Left ventricle myocardium superior (tissue), 1 donor: ENCODE measurements around the gene GLRX5. TPM values are rescaled to one million over a fixed set of nuclear protein-coding genes. Genes with fewer than 3 reads are reported as not detected.

ENCODE experiments used
- ATAC-seq: fragments of 200-7000 bp; cut with Tn5 transposase; one replicate; pipeline ENCODE4 v1.9.1; 2020; ENCODE audit warnings: mild to moderate bottlenecking, moderate library complexity
- DNase-seq: peaks from one replicate; pipeline ENCODE4 v3.0.0-alpha.2; 2020
- intact Hi-C: fragments of 100-400 bp; cut with micrococcal nuclease; formaldehyde crosslinking; loops from one replicate; pipeline ENCODE4 v1.11.0; 2022
- total RNA-seq: library from RNA; stranded (reverse); fragmentation: NEBNext Ultra II Directional; extraction: Animal tissue kit (Norgen Biotek cat#: 25700); gene quantifications from one replicate; pipeline ENCODE4 v1.2.1, GENCODE V29; 2021
- donor health status: DM: no; HTN: yes; CAD: no; lungs with severe emphysema.

Gene GLRX5
- total RNA-seq, 1 donor from 2014 or later = 94.0 TPM

DNA sequence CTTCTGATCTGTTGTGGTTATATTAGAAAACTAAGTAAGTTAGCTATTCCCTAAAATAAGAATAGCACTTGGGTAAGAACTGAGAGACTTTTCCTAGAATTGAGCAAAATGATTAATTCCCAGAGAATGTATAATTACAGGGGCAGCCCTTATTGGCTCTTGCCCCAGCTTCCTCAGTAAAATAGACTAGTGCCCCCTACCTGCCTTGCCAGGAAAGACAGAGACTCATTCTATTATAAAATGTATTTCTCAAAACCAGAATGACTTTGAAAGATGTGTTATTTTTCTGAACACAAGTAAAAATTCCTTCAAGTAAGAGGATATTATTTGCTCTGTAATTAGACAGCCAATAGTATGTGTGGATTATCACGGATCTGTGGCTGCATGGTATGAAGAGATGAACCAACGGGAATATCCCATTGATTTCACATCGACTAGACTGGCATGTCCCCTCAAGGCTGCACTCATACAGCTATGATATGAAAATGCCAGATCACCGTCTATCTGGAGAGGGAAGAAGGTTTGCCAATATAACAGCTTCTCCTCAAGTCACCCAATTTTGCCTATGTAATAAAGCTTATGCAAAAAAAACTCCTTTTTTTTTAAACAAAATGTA is 7.4 kb upstream of the GLRX5 start:
- no peak for DNase-seq
- ATAC-seq = peak; percentile 63
- intact Hi-C loops = loop anchor here (5.0 kb wide), 1 partner anchor 85 kb away; no protein-coding TSS in a partner anchor

DNA sequence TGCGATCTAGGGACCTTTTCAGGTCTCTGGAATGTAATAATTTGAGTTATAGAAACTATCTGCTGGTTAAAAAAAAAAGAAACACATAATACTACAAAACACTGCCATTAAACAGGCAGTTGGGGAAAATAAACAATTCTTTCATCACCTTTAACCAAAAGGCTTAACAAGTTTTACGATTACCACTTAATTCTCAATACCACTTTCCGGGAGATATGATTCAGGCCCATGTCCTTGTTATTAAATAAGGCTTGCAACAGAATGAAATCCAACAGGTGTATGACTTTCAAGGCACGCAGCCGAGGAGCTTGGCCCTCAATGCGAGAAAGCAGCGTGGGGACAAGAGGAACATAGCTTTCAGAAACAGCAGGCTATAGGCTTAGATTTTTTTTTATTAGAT is 5.6 kb upstream of the GLRX5 start:
- intact Hi-C loops = loop anchor here (5.0 kb wide), 1 partner anchor 87 kb away; no protein-coding TSS in a partner anchor
- no peak for ATAC-seq
- no peak for DNase-seq

DNA sequence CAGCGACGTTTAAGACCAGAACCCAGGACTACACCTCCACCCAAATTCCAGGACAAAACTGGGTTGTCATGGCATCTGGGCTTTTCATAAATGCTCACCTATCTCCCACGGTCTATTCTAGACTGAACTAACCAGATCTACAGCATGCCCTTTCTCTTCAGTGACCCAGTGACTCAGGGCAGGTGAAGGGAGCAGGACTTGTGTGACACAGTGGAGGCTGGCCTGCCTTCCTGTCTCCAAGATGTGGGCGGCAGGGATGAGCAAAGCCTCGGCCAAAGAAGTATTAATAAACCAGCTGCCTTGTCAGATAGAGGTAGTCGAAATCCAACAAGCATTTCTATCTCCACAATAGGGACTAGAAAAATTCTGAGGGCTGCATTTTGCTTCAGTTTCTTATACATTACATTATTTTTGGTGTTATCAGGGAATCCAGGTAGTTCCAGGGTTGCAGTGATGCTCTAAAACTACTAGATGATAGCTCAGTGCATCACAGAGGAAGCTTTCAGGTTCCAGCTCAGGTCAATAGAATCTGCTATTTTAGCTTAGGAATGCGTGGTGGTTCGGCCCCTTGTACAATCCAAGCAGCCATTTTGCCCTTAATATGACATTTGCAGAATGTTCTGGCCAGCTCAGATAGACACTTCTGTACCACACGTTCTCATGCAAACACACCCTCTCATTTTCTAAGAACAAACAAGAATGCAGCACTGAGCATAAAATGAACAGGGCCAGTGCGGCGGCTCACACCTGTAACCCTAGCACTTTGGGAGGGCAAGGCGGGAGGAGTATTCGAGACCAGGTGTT is 4.2 kb upstream of the GLRX5 start:
- ATAC-seq (no peak), DNase-seq (no peak)
- intact Hi-C loops = no loop called here

DNA sequence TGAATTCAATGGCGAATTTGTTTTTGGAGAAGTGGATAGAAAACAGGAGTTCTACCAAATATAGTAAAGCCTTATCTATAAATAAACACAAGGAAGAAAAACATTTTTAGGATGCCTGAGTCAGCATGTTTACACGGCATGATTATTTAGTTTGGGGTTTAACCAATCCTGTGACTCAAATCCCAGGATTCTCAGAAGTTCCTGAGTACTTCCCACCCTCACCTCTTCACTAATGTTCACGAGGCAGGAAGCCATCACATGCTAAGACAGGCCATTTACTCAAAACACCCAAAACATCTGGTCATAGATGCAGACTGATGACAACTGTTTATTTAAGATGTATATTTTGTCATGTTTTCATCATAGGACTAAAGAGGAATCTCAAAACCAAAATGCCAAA is 3.4 kb upstream of the GLRX5 start:
- intact Hi-C loops = no loop called here
- ATAC-seq (no peak), DNase-seq (no peak)

DNA sequence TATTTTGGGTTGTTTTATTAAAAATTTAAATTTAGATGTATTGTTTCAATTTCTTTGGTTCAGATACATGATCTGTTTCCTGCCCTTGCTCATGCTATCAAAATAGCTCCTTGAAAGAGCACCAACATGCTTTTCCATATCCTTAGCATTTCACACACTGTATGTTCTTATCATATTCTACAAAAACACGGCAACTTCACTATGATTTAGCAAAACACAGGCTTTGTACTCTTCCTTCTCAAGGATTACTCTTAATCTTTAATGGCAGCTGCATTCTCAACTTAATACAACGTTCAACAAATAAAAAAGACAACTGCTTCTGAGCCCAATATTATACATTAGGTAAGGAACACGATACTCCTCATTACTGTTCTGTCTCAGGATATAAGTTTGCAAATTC is 2.9 kb upstream of the GLRX5 start:
- ATAC-seq (no peak), DNase-seq (no peak)
- intact Hi-C loops = no loop called here

DNA sequence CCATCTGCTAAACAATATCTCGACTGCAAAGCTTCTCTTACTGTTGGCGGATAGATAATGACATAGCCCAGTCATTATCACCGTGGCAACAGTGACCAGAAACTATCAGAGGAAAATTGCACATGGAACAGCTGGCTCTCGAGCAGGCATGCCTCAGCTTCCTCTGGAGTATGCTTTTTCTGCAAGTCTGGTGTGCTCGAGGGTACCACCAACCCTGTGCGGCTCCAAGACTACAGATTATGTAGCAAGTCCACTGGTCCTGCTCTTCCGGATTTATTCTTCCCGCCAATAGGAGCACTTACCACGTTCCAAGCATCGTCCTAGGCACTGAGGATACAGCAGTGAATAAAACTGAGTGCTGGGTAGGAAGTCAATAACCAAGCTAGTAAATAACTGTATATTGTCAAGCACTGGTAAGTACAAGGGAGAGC is 1.4 kb upstream of the GLRX5 start:
- DNase-seq = no peak
- intact Hi-C loops = no loop called here
- no peak for ATAC-seq

DNA sequence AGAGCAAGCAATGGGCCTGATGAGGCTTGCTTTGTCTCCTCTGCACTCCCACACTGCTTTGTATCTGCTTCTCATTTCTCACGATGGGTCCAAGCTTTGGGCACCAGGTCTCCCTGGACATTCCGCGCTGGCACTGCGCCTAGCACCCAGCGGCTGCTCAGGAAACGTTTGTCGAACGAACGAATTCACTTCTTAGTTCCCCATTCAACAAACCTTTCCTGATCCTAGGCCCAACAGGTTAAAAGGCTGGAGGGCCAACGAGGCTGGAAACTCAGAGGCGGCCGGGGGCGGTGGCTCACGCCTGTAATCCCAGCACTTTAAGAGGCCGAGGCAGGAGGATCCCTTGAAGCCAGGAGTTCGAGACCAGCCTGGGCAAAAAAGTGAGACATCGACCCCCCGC is 1.0 kb upstream of the GLRX5 start:
- intact Hi-C loops = no loop called here
- DNase-seq (no peak), ATAC-seq (no peak)

DNA sequence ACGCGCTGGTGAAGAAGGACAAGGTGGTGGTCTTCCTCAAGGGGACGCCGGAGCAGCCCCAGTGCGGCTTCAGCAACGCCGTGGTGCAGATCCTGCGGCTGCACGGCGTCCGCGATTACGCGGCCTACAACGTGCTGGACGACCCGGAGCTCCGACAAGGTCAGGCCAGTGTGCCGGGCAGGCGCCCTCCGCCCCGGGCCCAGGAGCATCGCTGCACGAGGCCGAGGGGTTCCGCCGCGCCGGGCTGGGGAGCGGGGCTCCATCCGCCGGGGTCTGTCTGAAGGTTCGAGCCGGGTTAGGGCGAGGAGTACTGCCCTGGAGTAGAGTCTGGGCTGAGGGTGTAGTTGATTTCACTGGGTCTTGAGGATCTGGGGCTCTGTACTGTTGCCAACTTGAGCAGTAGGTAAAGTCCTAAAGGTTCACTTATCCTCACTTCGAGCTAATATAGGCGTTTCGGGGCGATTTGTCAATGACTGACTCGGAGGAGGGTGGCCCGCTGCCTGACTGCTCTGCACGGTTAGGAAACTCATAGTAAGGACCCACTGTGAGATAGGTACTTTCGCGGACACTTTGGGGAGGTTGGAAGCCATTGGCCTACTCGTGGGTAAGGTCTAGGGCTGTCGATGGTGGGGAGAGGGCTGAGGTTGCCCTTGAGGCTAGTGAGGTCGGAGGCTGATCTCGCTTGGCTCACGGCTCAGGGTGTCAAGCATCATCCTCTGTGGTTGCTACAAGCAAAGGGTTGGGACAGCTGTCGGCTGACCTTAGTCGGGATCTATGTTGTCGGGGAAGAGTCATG is 574 bp downstream of the GLRX5 start:
- DNase-seq (peak; percentile 62), ATAC-seq (no peak)
- intact Hi-C loops = no loop called here

DNA sequence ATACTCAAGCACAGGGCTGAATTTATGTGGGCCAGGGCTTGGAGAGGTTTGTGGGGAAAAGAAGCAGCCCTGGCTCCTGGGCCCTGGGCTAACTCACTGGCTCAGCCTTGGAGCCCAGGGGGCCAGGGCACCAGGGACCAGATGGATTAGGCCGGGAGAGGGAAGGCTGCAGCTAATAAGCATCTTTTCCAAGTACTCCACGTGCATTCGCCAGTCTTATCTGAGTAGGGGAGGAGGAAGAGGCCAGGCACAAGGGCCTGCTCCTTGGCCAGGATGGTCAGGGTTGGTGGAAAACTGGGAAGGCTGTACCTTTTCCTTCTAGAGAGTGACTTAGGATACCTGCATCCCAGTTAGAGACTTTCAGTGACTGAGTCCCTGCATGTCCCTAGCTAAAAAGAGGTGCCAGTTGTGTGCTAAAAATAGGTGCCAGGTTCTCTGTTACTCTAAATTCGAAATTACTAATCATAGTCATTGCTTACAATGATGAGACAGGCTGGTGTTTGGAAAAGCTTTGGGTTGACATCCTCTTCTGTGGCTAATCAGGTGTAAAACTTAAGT is 1.3 kb downstream of the GLRX5 start:
- DNase-seq (no peak), ATAC-seq (no peak)
- intact Hi-C loops = no loop called here

DNA sequence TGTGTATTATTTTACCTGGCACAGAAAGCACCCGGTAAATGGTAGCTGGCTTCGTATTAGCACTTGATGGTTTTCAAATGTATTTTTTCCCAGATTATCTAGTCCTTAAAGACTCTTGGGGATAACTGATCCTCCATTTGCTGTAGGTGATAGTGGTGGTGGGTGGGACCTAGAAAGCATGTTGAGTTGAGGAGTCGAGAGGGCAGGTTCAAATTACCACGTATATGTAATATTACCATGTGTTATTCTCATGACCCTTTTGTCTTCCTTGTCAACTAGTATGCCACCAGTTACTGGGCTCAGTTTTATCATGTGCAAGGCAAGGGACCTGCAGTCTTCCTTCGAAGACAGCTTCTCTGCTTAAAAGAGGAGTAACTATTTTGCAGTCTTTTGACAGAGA is 1.8 kb downstream of the GLRX5 start:
- intact Hi-C loops = no loop called here
- no peak for ATAC-seq

DNA sequence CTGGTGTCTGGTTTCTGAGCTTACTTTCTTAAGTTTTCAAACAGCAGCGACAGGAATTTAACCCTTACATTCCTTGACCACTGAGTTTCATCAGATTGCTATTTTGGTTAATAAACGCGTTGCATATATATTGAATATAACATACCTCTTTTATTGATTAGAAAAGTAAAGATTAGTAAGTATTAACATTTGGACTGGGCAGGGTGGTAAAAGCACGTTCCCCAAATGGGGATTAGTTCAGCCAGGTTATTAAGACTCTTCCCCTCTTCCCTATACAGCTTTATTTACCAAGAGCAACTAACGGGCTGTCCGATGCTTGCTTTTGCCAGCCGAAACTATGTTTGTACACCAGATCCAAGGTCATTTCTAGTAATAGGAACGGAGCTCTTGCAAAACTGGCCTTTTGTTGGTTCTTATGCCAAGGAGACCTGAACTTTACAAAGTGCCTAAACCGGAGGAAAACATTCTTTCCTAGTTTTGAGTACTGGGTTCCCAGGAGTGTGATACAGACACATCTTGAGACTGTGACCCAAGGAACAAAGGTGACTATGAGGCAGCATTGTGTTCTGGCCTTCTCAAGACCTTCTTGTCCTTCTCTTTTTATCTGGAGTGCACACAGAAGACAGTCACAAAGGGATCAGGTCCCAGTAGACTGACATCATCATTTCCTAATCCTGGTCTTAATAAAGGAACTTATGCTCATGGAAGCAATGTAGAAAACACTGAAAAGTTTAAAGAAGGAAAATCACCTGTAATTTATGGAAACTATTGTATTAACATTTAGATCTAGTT is 2.6 kb downstream of the GLRX5 start:
- ATAC-seq (no peak), DNase-seq (no peak)
- intact Hi-C loops = no loop called here

More for the DNA sequence above, 1.8 kb downstream of the GLRX5 start:
- no peak for DNase-seq

DNA sequence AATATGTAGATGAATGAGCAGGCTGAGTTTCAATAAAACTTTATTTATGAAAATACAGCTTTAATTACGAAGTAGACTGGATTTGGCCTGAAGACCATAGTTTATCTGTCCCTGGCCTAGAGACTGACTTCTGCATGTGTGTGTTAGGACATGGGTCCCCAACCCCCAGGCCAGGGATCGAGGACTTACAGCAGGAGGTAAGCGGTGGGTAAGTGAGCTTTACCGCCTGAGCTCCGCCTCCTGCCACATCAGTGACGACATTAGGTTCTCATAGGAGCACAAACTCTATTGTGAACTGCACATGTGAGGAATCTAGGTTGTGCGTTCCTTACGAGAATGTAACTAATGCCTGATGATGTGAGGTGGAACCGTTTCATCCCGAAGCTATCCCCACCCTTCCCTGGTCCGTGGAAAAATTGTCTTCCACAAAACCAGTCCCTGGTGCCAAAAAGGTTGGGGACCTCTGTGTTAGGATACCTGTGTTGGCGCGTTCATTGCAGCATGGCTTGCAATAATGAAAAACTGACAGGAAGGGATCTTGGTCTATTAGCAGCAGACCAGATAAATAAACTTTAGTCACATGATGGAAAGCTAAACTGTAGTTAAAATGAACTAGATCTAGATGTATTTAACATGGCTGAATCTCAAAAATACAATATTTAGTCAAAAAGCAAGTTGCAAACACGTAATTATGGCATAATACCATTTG is 4.1 kb downstream of the GLRX5 start:
- ATAC-seq (no peak), DNase-seq (no peak)
- intact Hi-C loops = no loop called here

DNA sequence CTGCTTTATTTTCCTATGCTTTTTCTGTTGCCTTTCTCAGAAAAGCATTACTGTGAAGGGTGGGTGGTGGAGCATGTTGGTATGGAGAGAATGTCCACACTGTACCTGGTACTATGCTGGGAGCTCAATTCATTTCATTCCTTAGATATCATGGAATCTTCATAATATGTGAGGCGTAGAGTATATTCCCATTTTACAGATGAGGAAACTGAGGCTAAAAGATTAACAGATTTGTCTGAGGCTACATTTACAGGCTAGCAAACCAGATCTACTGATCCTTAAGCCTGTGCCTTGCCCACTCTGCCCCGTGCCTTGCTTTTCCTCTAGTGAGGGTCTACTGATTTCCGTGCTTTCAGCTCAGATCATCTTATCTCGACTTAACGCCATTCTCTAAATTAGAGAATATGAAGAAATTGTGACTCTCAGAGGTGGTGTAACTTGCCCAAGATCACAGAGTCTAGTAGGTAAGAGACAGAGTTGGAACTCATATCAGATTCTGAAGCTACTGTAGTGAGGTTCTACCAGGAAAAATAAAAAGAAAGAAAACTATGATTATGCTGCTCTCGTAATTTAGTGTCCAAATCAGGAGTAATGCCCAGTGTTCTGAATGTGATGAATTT is 5.5 kb downstream of the GLRX5 start:
- ATAC-seq (no peak), DNase-seq (no peak)
- intact Hi-C loops = no loop called here

DNA sequence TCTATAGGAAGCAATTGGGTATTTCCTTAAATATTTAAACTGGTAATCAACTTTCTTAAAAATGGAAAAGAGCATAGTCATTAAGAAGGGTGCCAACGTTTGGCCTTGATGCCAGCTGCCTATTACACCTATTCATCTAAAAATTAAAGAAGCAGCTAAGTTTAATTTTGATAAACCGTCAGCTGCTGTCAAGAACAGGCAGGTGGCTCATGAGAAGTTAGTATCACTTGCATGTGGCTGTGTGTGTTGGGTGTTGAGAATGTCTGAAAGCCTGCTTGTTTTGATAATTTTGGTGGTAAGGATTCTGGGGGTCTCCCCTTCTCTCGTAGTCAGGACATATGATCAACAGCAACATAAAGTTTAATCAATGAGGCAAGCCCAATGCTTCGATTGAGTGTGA is 6.5 kb downstream of the GLRX5 start:
- ATAC-seq = no peak
- intact Hi-C loops = no loop called here

DNA sequence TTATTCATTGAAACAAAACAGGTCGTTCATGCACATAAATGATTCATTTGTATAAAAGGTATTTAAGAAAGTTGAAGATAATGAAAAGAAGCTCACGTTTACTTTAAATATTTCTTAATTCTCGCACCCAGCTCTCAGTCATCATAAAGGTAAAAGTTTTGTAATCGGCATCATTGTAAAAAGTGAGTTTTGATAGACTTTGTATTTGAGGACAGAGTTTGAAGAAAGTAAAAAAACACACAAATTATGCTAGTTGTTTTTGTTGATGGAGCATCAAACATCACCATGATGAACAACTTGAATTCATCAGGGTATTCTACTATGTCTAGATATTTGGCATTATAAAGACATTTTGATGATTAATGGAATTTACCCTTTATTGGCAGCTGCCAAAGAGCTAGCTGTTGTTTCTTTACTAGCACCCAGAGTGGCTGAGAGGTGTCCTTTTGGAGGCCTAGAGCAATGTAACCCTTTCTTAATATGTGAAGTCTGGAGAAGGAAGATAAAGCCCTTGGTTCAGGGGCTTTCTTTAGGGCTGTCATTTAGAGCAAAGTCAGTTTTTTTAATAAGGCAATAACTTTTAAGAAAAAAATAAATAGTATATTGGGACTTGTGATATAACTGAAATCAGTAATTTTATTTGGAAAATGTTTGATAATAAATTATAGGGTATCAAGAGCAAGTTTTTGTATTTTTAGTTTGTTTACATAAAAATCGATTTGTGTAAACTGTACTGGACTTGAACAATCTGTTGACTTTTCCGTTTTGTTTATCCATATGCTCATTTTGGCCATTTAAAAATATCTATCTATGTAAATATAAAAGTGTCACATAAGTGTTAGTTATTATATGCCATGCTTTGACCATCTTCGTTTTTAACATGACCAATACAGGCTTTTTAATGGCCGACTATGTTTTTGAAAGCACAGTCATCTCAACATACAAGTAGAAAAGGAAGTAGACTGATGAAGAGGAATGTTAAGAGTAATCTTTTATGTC is 7.4 kb downstream of the GLRX5 start:
- ATAC-seq (no peak), DNase-seq (no peak)
- intact Hi-C loops = no loop called here

More for the DNA sequence above, 6.5 kb downstream of the GLRX5 start:
- no peak for DNase-seq

DNA sequence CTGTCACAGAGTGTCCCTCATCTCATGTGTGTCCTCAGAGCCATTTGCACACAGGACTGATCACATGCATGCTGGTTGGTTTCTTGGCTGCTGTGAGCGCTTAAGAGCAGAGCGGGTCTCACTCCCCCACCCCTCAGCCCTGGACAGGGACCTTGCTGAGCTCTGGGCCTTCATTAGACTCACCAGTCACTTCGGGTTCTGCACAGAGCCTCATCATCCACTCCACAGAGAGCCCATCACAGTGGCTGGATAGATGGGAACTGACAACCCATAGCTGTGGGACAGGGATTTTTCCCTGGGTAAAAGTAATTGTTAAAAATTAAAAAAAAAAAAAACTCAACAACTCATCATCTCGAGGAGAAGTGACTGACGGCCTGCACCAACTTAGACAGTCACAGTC is 8.2 kb downstream of the GLRX5 start:
- ATAC-seq = no peak
- DNase-seq = no peak
- intact Hi-C loops = no loop called here

DNA sequence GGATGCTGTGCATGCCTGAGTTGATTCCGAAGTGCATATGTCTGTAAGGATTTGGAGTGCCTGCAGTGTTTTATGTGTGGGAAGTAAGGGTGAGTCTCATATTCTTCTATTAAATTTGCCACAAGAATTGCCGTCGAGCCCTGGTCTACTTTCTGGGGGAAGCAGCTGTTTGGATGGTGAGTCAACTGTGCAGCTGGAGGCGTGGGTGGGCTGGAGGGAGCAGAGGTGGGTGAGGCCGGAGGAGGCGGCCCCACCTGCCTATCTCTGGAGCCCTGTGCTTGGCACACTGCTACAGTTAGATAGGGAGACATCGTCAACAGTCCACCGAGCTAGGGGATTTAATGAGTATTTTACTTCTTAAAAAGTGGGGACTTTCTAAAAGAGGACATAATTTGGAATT is 9.7 kb downstream of the GLRX5 start:
- ATAC-seq (peak; percentile 83), DNase-seq (peak; percentile 55)
- intact Hi-C loops = no loop called here
